BLaER1 (cell line): ENCODE data around the gene ERVFRD-1.
"Not testable (repeated sequence)": the region's sequence is repeated elsewhere in the genome, so short reads cannot be mapped to it uniquely, and the experiment has no call there.

Experiments
- H3K27ac ChIP-seq: shearing (Covaris generic); formaldehyde crosslinking; 2 replicates; pipeline ENCODE4 v1.8.1; 2022
- H3K27me3 ChIP-seq: shearing (Covaris generic); formaldehyde crosslinking; 2 replicates; pipeline ENCODE4 v1.8.1; 2022
- H3K36me3 ChIP-seq: shearing (Covaris generic); formaldehyde crosslinking; 2 replicates; pipeline ENCODE4 v1.8.1; 2022
- H3K4me1 ChIP-seq: shearing (Covaris generic); formaldehyde crosslinking; 2 replicates; pipeline ENCODE4 v1.8.1; 2022
- H3K4me2 ChIP-seq: shearing (Covaris generic); formaldehyde crosslinking; 2 replicates; pipeline ENCODE4 v1.8.1; 2022
- H3K4me3 ChIP-seq: shearing (Covaris generic); formaldehyde crosslinking; 2 replicates; pipeline ENCODE4 v1.8.1; 2022
- H3K9ac ChIP-seq: shearing (Covaris generic); formaldehyde crosslinking; 2 replicates; pipeline ENCODE4 v1.8.1; 2022
- H3K9me3 ChIP-seq: shearing (Covaris generic); formaldehyde crosslinking; 2 replicates; pipeline ENCODE4 v1.8.1; 2022
- H4K20me1 ChIP-seq: shearing (Covaris generic); formaldehyde crosslinking; 2 replicates; pipeline ENCODE4 v1.8.1; 2022
- Cebpa-rat ChIP-seq: shearing (Covaris generic); IDR thresholded peaks from 2 replicates; pipeline ENCODE4 v1.8.1; 2022

The ERVFRD-1 gene

GRCh38 chr6:11130605-11131004 is 19.1 kb upstream of the ERVFRD-1 start:
- no peak overlapping the region for H3K9ac ChIP-seq
- H3K9me3 ChIP-seq = peaks cover 23% of the 10 kb centered on the region
- H3K4me2 ChIP-seq = no peak overlapping the region
- peaks cover 39% of the 10 kb centered on the region for H3K36me3 ChIP-seq
- peaks cover 18% of the 10 kb centered on the region for H3K4me1 ChIP-seq
- H3K27me3 ChIP-seq = no peaks in the 10 kb centered on the region
- no peak for TF ChIP-seq Cebpa-rat
- H3K4me3 ChIP-seq = no peak overlapping the region
- 0 out of 2 replicates have a peak, but pooled peaks cover 16% of the 10 kb centered on the region for H4K20me1 ChIP-seq
- H3K27ac ChIP-seq = no peak overlapping the region

DNA sequence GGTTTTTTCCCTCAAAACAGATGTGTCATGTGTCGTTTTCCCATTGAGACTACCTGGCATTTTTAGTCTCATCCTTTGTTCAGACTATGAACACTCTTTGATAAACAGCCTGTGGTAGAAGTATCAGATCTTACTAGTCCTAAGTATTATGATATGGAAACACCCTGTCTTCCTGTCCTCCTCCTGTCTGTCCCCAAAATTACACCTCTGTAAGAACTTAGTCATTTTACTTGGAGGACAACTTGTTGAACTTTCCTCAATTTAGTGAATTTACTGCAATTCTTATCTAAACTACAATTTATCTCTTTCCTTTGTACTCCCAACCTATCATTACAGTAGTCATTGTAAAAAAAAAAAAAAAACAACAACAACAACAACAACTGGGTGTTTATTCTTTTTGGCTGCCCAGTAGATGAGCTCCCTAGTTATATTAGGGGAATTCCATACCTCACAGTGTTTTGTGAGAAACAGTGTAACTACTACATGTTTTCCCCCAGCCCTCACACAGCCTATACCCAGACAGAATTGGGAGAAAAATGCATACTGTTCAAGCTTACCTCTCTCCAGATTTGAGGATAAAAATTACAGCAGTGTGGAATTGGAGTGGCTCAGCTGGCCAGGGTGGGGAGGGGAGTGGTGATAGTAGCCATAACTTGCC is 18.5 kb upstream of the ERVFRD-1 start:
- Histone ChIP-seq H3K9ac (no peak overlapping the region), H3K9me3 (peaks cover 26% of the 10 kb centered on the region), H4K20me1 (0 out of 2 replicates have a peak, but pooled peaks cover 16% of the 10 kb centered on the region), H3K27ac (no peak overlapping the region), H3K4me3 (no peak overlapping the region), H3K36me3 (peaks cover 34% of the 10 kb centered on the region), H3K27me3 (no peaks in the 10 kb centered on the region), H3K4me1 (peaks cover 18% of the 10 kb centered on the region), H3K4me2 (no peak overlapping the region)
- TF ChIP-seq Cebpa-rat = no peak

GRCh38 chr6:11128608-11129007 is 17.1 kb upstream of the ERVFRD-1 start:
- Histone ChIP-seq H3K9me3 (peaks cover 26% of the 10 kb centered on the region), H3K27ac (no peak overlapping the region), H4K20me1 (0 out of 2 replicates have a peak, but pooled peaks cover 16% of the 10 kb centered on the region), H3K9ac (no peak overlapping the region), H3K27me3 (no peaks in the 10 kb centered on the region), H3K4me3 (no peak overlapping the region), H3K4me2 (no peak overlapping the region), H3K4me1 (peaks cover 7% of the 10 kb centered on the region; the same call in 1 of the 2 replicates), H3K36me3 (peaks cover 35% of the 10 kb centered on the region)
- TF ChIP-seq Cebpa-rat = no peak

- H3K4me1 ChIP-seq = peaks cover 7% of the 10 kb centered on the region; the same call in 1 of the 2 replicates
- peaks cover 26% of the 10 kb centered on the region for H3K9me3 ChIP-seq
- no peak overlapping the region for H3K27ac ChIP-seq
- no peak overlapping the region for H3K4me2 ChIP-seq
- H3K27me3 ChIP-seq = no peaks in the 10 kb centered on the region
- H3K9ac ChIP-seq = no peak overlapping the region
- H3K4me3 ChIP-seq = no peak overlapping the region
- peaks cover 18% of the 10 kb centered on the region; the same call in 1 of the 2 replicates for H4K20me1 ChIP-seq
- H3K36me3 ChIP-seq = peaks cover 48% of the 10 kb centered on the region
- no peak for TF ChIP-seq Cebpa-rat
Measured at GRCh38 chr6:11126876-11127275, 15.4 kb upstream of the ERVFRD-1 start.

GRCh38 chr6:11123978-11124377 is 12.5 kb upstream of the ERVFRD-1 start:
- peaks cover 30% of the 10 kb centered on the region for H4K20me1 ChIP-seq
- no peak overlapping the region for H3K4me3 ChIP-seq
- H3K36me3 ChIP-seq = peaks cover 55% of the 10 kb centered on the region
- peaks cover 7% of the 10 kb centered on the region; the same call in 1 of the 2 replicates for H3K4me1 ChIP-seq
- no peak overlapping the region for H3K9ac ChIP-seq
- no peak overlapping the region for H3K27ac ChIP-seq
- H3K9me3 ChIP-seq = peaks cover 26% of the 10 kb centered on the region
- H3K27me3 ChIP-seq = no peaks in the 10 kb centered on the region
- TF ChIP-seq Cebpa-rat = no peak
- no peak overlapping the region for H3K4me2 ChIP-seq

DNA sequence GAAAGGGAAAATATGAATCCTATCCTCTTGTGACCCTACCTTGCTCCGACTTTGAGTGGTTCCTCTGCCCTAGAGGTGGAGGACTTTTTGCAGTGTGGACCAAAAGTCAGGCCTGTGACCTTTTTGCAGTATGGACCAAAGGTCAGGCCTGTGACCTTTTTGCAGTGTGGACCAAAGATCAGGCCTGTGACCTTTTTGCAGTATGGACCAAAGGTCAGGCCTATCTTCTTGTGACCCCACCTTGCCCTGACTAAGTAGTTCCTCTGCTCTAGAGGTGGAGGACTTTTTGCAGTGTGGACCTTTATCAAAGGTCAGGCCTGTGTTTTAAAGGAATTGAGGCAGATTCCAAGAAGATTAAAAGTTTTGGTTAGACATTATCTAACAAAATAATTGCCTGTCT is 10.9 kb upstream of the ERVFRD-1 start:
- Histone ChIP-seq H3K9me3 (peaks cover 23% of the 10 kb centered on the region), H3K27me3 (no peaks in the 10 kb centered on the region), H3K36me3 (peaks cover 42% of the 10 kb centered on the region), H3K9ac (no peak overlapping the region), H3K4me2 (no peak overlapping the region), H3K4me3 (no peak overlapping the region), H4K20me1 (peaks cover 21% of the 10 kb centered on the region), H3K4me1 (peaks cover 7% of the 10 kb centered on the region; the same call in 1 of the 2 replicates), H3K27ac (no peak overlapping the region)
- no peak for TF ChIP-seq Cebpa-rat

GRCh38 chr6:11121851-11122250 is 10.3 kb upstream of the ERVFRD-1 start:
- no peak for TF ChIP-seq Cebpa-rat
- Histone ChIP-seq H3K4me1 (0 out of 2 replicates have a peak, but pooled peaks cover 1% of the 10 kb centered on the region), H4K20me1 (peaks cover 21% of the 10 kb centered on the region), H3K4me2 (no peak overlapping the region), H3K27me3 (no peaks in the 10 kb centered on the region), H3K4me3 (no peak overlapping the region), H3K36me3 (peaks cover 37% of the 10 kb centered on the region), H3K27ac (no peak overlapping the region), H3K9me3 (peaks cover 18% of the 10 kb centered on the region), H3K9ac (no peak overlapping the region)

DNA sequence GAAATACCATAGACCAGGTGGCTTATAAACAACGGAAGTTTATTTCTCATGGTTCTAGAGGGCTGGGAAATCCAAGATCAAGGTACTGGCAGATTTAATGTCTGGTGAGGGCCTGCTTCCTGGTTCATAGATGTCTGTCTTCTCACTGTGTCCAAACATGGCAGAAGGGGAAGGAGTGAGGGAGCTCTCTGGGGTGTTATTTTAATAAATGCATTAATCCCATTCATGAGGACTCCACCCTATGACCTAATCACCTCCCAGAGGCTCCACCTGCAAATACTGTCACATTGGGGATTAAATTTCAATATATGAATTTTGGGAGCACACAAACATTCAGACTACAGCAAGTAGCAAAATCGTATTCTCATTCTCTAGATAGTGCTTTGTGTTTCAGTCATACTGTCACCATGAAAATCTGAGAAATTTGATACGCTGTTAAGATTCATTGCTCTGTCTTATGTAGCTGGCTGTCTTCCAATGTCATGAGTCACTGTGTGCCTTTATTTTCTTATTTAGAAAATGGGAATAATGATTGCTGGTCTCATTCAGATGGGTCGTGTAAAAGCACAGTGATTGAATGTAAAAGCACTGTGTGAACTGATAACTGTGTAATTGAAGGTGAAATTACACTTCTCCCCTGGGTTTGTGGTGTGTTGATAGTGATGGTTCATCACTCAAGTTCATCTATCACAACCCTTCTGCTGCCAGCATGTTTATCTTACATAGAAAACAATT is 8.9 kb upstream of the ERVFRD-1 start:
- no peak overlapping the region for H3K27ac ChIP-seq
- H3K36me3 ChIP-seq = peaks cover 25% of the 10 kb centered on the region
- H3K9ac ChIP-seq = no peak overlapping the region
- TF ChIP-seq Cebpa-rat = no peak
- H3K4me1 ChIP-seq = no peaks in the 10 kb centered on the region
- peaks cover 21% of the 10 kb centered on the region for H4K20me1 ChIP-seq
- H3K27me3 ChIP-seq = no peaks in the 10 kb centered on the region
- H3K9me3 ChIP-seq = peaks cover 9% of the 10 kb centered on the region
- no peak overlapping the region for H3K4me3 ChIP-seq
- H3K4me2 ChIP-seq = no peak overlapping the region

DNA sequence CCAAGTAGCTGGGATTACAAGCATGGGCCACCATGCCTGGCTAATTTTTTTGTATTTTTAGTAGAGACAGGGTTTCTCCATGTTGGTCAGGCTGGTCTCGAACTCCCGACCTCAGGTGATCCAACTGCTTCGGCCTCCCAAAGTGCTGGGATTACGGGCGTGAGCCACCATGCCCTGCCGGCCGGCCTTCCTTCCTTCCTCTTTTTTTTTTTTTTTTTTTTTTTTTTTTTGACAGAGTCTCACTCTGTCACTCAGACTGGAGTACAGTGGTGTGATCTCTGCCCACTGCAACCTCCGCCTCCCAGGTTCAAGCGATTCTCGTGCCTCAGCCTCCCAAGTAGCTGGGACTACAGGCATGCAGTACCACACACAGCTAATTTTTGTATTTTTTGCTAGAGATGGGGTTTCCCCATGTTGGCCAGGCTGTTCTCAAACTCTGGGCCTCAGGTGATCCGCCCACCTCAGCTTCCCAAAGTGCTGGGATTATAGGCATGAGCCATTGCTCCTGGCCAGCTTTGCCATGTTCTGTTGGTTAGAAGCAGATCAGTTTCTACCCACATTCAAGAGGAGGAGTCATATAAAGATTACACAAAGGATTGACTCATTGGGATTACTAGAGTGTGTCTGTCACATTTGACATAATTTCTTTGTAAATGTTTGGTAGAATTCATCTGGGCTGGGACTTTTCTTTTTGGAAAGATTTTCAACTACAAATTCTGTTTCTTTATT is 4.4 kb upstream of the ERVFRD-1 start:
- not testable (repeated sequence) for H3K4me3 ChIP-seq, H3K4me2 ChIP-seq, H3K4me1 ChIP-seq, H3K27me3 ChIP-seq, H3K27ac ChIP-seq, H3K9ac ChIP-seq
- Histone ChIP-seq H4K20me1 (peaks cover 17% of the 10 kb centered on the region), H3K9me3 (peaks cover 19% of the 10 kb centered on the region), H3K36me3 (peaks cover 19% of the 10 kb centered on the region)
